B cell (primary cell): ENCODE results near the gene PRSS33. TPM values are rescaled to one million over a fixed set of nuclear protein-coding genes. Genes with fewer than 3 reads are reported as not detected.

Source experiments
- ATAC-seq: fragments of 200-7000 bp; cut with Tn5 transposase; one replicate; pipeline ENCODE4 v1.10.0; 2021; ENCODE audit warnings: low read depth, mild to moderate bottlenecking, moderate number of reproducible peaks, moderate library complexity
- CTCF ChIA-PET: fragments of 350-600 bp; sonication (Branson Sonifier 250); formaldehyde crosslinking; loops from one replicate; lab custom pipeline; 2021; ENCODE audit warnings: antibody characterized with exemption, inconsistent platforms; lab: Charles Lee
- POLR2A ChIA-PET: fragments of 350-600 bp; sonication (Branson Sonifier 250); formaldehyde crosslinking; loops from one replicate; lab custom pipeline; 2021; ENCODE audit warnings: antibody characterized with exemption; lab: Charles Lee
- DNase-seq: peaks from one replicate; pipeline ENCODE4 v3.0.0; 2013
- H2AFZ ChIP-seq: 2 replicates; pipeline ENCODE4 v1.6.1; 2012; ENCODE audit warnings: mild to moderate bottlenecking, low read depth, low read length; ENCODE audit not compliant: insufficient read depth, poor library complexity, severe bottlenecking
- H3K27ac ChIP-seq, 2 donors: 1 replicate in 1 of 2; 2 replicates in 1 of 2; pipeline ENCODE4 v1.5.1; 2012 to 2013; ENCODE audit warnings: low read length in 2 of 2, mild to moderate bottlenecking in 2 of 2, moderate library complexity in 1 of 2
- H3K27me3 ChIP-seq, 4 experiments: fragments of 200-600 bp in 1 of 4; sonication (generic) in 1 of 4; replicated peaks in 1 of 4; 1 replicate in 2 of 4; 2 replicates in 2 of 4; pipeline versions ENCODE4 v1.6.1 to v1.7.0; 2013 to 2016; ENCODE audit warnings: low read length in 3 of 4, mild to moderate bottlenecking in 2 of 4, mixed read lengths in 1 of 4, moderate library complexity in 1 of 4; ENCODE audit not compliant: insufficient read depth in 4 of 4, control insufficient read depth in 3 of 4; ENCODE audit errors: control extremely low read depth in 1 of 4
- H3K36me3 ChIP-seq, 2 experiments: replicated peaks in 1 of 2; 1 replicate in 1 of 2; 2 replicates in 1 of 2; pipeline versions ENCODE4 v1.6.1 to v1.7.1; 2013; ENCODE audit warnings: low read length in 1 of 2; ENCODE audit not compliant: insufficient read depth in 2 of 2, control insufficient read depth in 1 of 2; ENCODE audit errors: control extremely low read depth in 1 of 2, extremely low read depth in 1 of 2
- H3K4me1 ChIP-seq, 2 donors: fragments of 200-600 bp in 1 of 2; sonication (generic) in 1 of 2; 1 replicate in 1 of 2; 2 replicates in 1 of 2; pipeline versions ENCODE4 v1.5.1 to v1.6.1; 2013 to 2017; ENCODE audit warnings: low read length in 2 of 2; ENCODE audit not compliant: control insufficient read depth in 2 of 2, insufficient read depth in 2 of 2
- H3K4me2 ChIP-seq: replicated peaks from 2 replicates; pipeline ENCODE3; 2012; ENCODE audit warnings: mild to moderate bottlenecking, low read depth, low read length; ENCODE audit not compliant: poor library complexity, severe bottlenecking
- H3K4me3 ChIP-seq, 5 experiments: fragments of 200-600 bp in 1 of 5; sonication (generic) in 1 of 5; 1 replicate in 3 of 5; 2 replicates in 2 of 5; pipeline versions ENCODE4 v1.5.1 to v1.7.0; 2011 to 2016; ENCODE audit warnings: low read length in 4 of 5, mild to moderate bottlenecking in 4 of 5, low read depth in 2 of 5, control low read depth in 1 of 5, moderate library complexity in 1 of 5; ENCODE audit not compliant: insufficient read depth in 1 of 5; ENCODE audit errors: control extremely low read depth in 1 of 5, extremely low read depth in 1 of 5
- H3K79me2 ChIP-seq: fragments of 200-600 bp; sonication (generic); one replicate; pipeline ENCODE4 v1.6.0; 2016; ENCODE audit warnings: low read length; ENCODE audit not compliant: control insufficient read depth, insufficient read depth
- H3K9ac ChIP-seq: fragments of 200-600 bp; sonication (generic); 2 replicates; pipeline ENCODE4 v1.6.1; 2017; ENCODE audit warnings: mild to moderate bottlenecking, low read length, moderate library complexity
- H3K9me3 ChIP-seq, 3 donors: one replicate each; pipeline versions ENCODE4 v1.6.1 to v1.7.1; 2013; ENCODE audit warnings: low read length in 2 of 3; ENCODE audit not compliant: control insufficient read depth in 2 of 3, insufficient read depth in 1 of 3; ENCODE audit errors: control extremely low read depth in 1 of 3
- H4K20me1 ChIP-seq: 2 replicates; pipeline ENCODE4 v1.6.0; 2012; ENCODE audit warnings: mild to moderate bottlenecking, low read length; ENCODE audit not compliant: insufficient read depth, control insufficient read depth, poor library complexity, severe bottlenecking
- H3K27ac Mint-ChIP-seq: one replicate; pipeline ENCODE4 v1.8.0; 2021; ENCODE audit warnings: mixed read lengths
- H3K27me3 Mint-ChIP-seq: one replicate; pipeline ENCODE4 v1.8.0; 2021; ENCODE audit warnings: mixed read lengths
- H3K4me1 Mint-ChIP-seq: one replicate; pipeline ENCODE4 v1.8.0; 2021; ENCODE audit warnings: mixed read lengths
- H3K4me3 Mint-ChIP-seq: one replicate; pipeline ENCODE4 v1.8.0; 2021; ENCODE audit warnings: mixed read lengths
- H3K9me3 Mint-ChIP-seq: one replicate; pipeline ENCODE4 v1.8.0; 2022; ENCODE audit warnings: mixed read lengths; ENCODE audit not compliant: insufficient read depth
- CTCF ChIP-seq: fragments of 200-600 bp; IDR thresholded peaks from one replicate; pipeline ENCODE4 v1.8.0; 2022; ENCODE audit warnings: antibody characterized with exemption, mild to moderate bottlenecking
- EZH2 ChIP-seq: IDR thresholded peaks from 2 replicates; pipeline ENCODE4 v1.6.1; 2012; ENCODE audit warnings: borderline replicate concordance, low read depth, mild to moderate bottlenecking, moderate library complexity, low read length; ENCODE audit not compliant: insufficient read depth, poor library complexity, severe bottlenecking
- WGBS: methylation state at CpG from one replicate; pipeline ENCODE4 v1.1.5; 2013; ENCODE audit warnings: missing lambda C conversion rate; ENCODE audit not compliant: insufficient coverage; 5-methylcytosine and 5-hydroxymethylcytosine counted together
- intact Hi-C: fragments of 100-400 bp; cut with micrococcal nuclease; formaldehyde crosslinking; loops from one replicate; pipeline ENCODE4 v1.10.0; 2022
- polyA plus RNA-seq: library from polyadenylated mRNA; depleted of rRNA; stranded (reverse); fragments of >200 nt; gene quantifications from 2 replicates; pipeline ENCODE4 v1.2.3, GENCODE V29; 2012
- total RNA-seq, 2 donors: library from RNA; stranded (reverse); fragments of 120-200 nt in 1 of 2; gene quantifications; 1 replicate in 1 of 2; 2 replicates in 1 of 2; pipeline versions ENCODE4 v1.2.3 to v1.2.4, GENCODE V29; 2013 to 2022

The PRSS33 gene
- total and polyA plus RNA-seq, 2 donors (not counting 1 experiment from before 2014, with no cell fraction given), result not detected

GRCh38 chr16:2775131-2775716 is 12.1 kb downstream of the PRSS33 start:
- H3K9me3 ChIP-seq, result peaks cover 0 to 2% (median 0%) of the 10 kb centered on the region in 3 donors
- H3K9ac ChIP-seq, result no peak overlapping the region
- Mint-ChIP-seq H3K27ac (peak overlapping the region; percentile 62), H3K9me3 (no peaks in the 10 kb centered on the region), H3K27me3 (no peaks in the 10 kb centered on the region), H3K4me3 (peak overlapping the region; percentile 96), H3K4me1 (peaks cover 30% of the 10 kb centered on the region)
- ChIA-PET CTCF (no interaction called here), POLR2A (interaction anchor here (0.6 to 3.9 kb wide), 3 partner anchors 22 to 550 kb away, joined by 3 to 31 read pairs (median 3); partner anchors contain the start of gene SRRM2)
- H3K36me3 ChIP-seq, result peaks cover 0 to 38% of the 10 kb centered on the region in 2 experiments
- H3K27me3 ChIP-seq, result no peaks in the 10 kb centered on the region
- ATAC-seq (no peak), DNase-seq (no peak)
- TF ChIP-seq EZH2 (no peak), CTCF (no peak)
- peaks cover 50% of the 10 kb centered on the region for H3K79me2 ChIP-seq
- H3K4me2 ChIP-seq, result peak overlapping the region; percentile 6
- H3K27ac ChIP-seq, result no peak overlapping the region
- H3K4me1 ChIP-seq, result peaks cover 17 to 29% of the 10 kb centered on the region in 2 donors
- intact Hi-C loops, result loop anchor here (5.0 to 10.0 kb wide), 4 partner anchors 90 to 783 kb away; partner anchors contain the start of genes KCTD5 and PKMYT1
- peaks cover 39% of the 10 kb centered on the region for H4K20me1 ChIP-seq
- no peak overlapping the region for H2AFZ ChIP-seq
- WGBS, result 93% methylated on average over 6 of the region's 7 CpGs
- H3K4me3 ChIP-seq, result no peak overlapping the region

GRCh38 chr16:2774161-2774891 is 13.0 kb downstream of the PRSS33 start:
- POLR2A ChIA-PET, result interaction anchor here (0.6 kb wide), 1 partner anchor 21 kb away, joined by 3 read pairs; no protein-coding TSS in a partner anchor
- peaks cover 48% of the 10 kb centered on the region for H4K20me1 ChIP-seq
- no peak for TF ChIP-seq CTCF
- no peak for TF ChIP-seq EZH2
- H3K79me2 ChIP-seq, result peaks cover 59% of the 10 kb centered on the region
- no peak overlapping the region for H3K4me3 ChIP-seq
- ATAC-seq (no peak), DNase-seq (peak; percentile 19)
- peaks cover 30% of the 10 kb centered on the region for H3K4me1 Mint-ChIP-seq
- H3K27ac Mint-ChIP-seq, result no peak overlapping the region
- H3K9me3 Mint-ChIP-seq, result no peaks in the 10 kb centered on the region
- intact Hi-C loops, result loop anchor here (10.0 kb wide), 2 partner anchors 90 kb away; partner anchors contain the start of gene KCTD5
- H3K9me3 ChIP-seq, result peaks cover 0 to 2% (median 0%) of the 10 kb centered on the region in 3 donors
- H3K27me3 Mint-ChIP-seq, result no peaks in the 10 kb centered on the region
- CTCF ChIA-PET, result no interaction called here
- H3K9ac ChIP-seq, result no peak overlapping the region
- no peak overlapping the region for H3K4me3 Mint-ChIP-seq
- no peak overlapping the region for H3K27ac ChIP-seq
- WGBS, result 79% methylated on average over 6 of the region's 7 CpGs
- H3K36me3 ChIP-seq, result peaks cover 0 to 47% of the 10 kb centered on the region in 2 experiments
- H2AFZ ChIP-seq, result no peak overlapping the region
- H3K4me1 ChIP-seq, result peaks cover 17 to 28% of the 10 kb centered on the region in 2 donors
- no peaks in the 10 kb centered on the region for H3K27me3 ChIP-seq
- H3K4me2 ChIP-seq, result no peak overlapping the region
